H9 (cell line): ENCODE measurements around the gene WNT10A. TPM values are rescaled to one million over a fixed set of nuclear protein-coding genes. Genes with fewer than 3 reads are reported as not detected.

Source experiments
- DNase-seq: peaks from one replicate; pipeline ENCODE4 v3.0.0-alpha.2; 2017
- H2AFZ ChIP-seq: one replicate; pipeline ENCODE4 v1.6.1; 2013; ENCODE audit warnings: mild to moderate bottlenecking, low read length, control low read depth, moderate library complexity
- H2AK5ac ChIP-seq: 2 replicates; pipeline ENCODE4 v1.6.1; 2013; ENCODE audit warnings: low read length, control low read depth, mixed read lengths; ENCODE audit not compliant: insufficient read length
- H2BK120ac ChIP-seq: one replicate; pipeline ENCODE4 v1.6.1; 2013; ENCODE audit warnings: low read depth, mild to moderate bottlenecking, low read length, control low read depth, inconsistent platforms; ENCODE audit not compliant: poor library complexity, severe bottlenecking
- H2BK12ac ChIP-seq: 2 replicates; pipeline ENCODE4 v1.6.1; 2013; ENCODE audit warnings: low read length, control low read depth, mixed read lengths, low read depth; ENCODE audit not compliant: insufficient read length
- H2BK15ac ChIP-seq: 2 replicates; pipeline ENCODE4 v1.6.1; 2013; ENCODE audit warnings: low read depth, low read length, control low read depth
- H2BK20ac ChIP-seq: one replicate; pipeline ENCODE4 v1.6.1; 2013; ENCODE audit warnings: low read depth, mild to moderate bottlenecking, low read length, control low read depth, inconsistent platforms; ENCODE audit not compliant: poor library complexity, severe bottlenecking
- H2BK5ac ChIP-seq: 2 replicates; pipeline ENCODE4 v1.6.1; 2013; ENCODE audit warnings: low read length, control low read depth, mixed read lengths; ENCODE audit not compliant: insufficient read length
- H3K14ac ChIP-seq: 2 replicates; pipeline ENCODE4 v1.6.1; 2013; ENCODE audit warnings: low read length, control low read depth; ENCODE audit not compliant: insufficient read depth
- H3K18ac ChIP-seq: 2 replicates; pipeline ENCODE4 v1.6.1; 2013; ENCODE audit warnings: low read depth, mild to moderate bottlenecking, mixed read lengths, low read length, control low read depth; ENCODE audit not compliant: insufficient read length
- H3K23ac ChIP-seq: 2 replicates; pipeline ENCODE4 v1.6.1; 2013; ENCODE audit warnings: low read length, control low read depth, mixed read lengths, low read depth; ENCODE audit not compliant: insufficient read length
- H3K23me2 ChIP-seq: 2 replicates; pipeline ENCODE4 v1.6.1; 2013; ENCODE audit warnings: low read depth, mild to moderate bottlenecking, mixed read lengths, low read length, control low read depth; ENCODE audit not compliant: insufficient read length, poor library complexity, severe bottlenecking
- H3K27ac ChIP-seq: 2 replicates; pipeline ENCODE4 v1.5.1; 2013; ENCODE audit warnings: low read length, control low read depth, mixed read lengths, low read depth; ENCODE audit not compliant: insufficient read length
- H3K27me3 ChIP-seq: 2 replicates; pipeline ENCODE4 v1.6.1; 2013; ENCODE audit warnings: low read length, control low read depth, inconsistent platforms; ENCODE audit not compliant: insufficient read depth
- H3K4ac ChIP-seq: 2 replicates; pipeline ENCODE4 v1.6.1; 2013; ENCODE audit warnings: low read depth, mild to moderate bottlenecking, control low read depth, inconsistent platforms, low read length, moderate library complexity
- H3K4me1 ChIP-seq: 2 replicates; pipeline ENCODE4 v1.6.1; 2013; ENCODE audit warnings: low read length, control low read depth, inconsistent platforms; ENCODE audit not compliant: insufficient read depth
- H3K4me2 ChIP-seq: 2 replicates; pipeline ENCODE4 v1.6.1; 2013; ENCODE audit warnings: low read length, control low read depth, mixed read lengths; ENCODE audit not compliant: insufficient read length, insufficient read depth
- H3K56ac ChIP-seq: 2 replicates; pipeline ENCODE4 v1.6.1; 2013; ENCODE audit warnings: low read depth, mild to moderate bottlenecking, mixed read lengths, low read length, control low read depth; ENCODE audit not compliant: insufficient read length
- H3K79me1 ChIP-seq: 2 replicates; pipeline ENCODE4 v1.6.1; 2013; ENCODE audit warnings: low read depth, mild to moderate bottlenecking, moderate library complexity, low read length, control low read depth, inconsistent platforms; ENCODE audit not compliant: insufficient read depth, poor library complexity, severe bottlenecking
- H3K79me2 ChIP-seq: 2 replicates; pipeline ENCODE4 v1.6.1; 2013; ENCODE audit warnings: low read length, control low read depth, inconsistent platforms; ENCODE audit not compliant: insufficient read depth
- H3K9ac ChIP-seq: 2 replicates; pipeline ENCODE4 v1.6.1; 2013; ENCODE audit warnings: low read length, control low read depth, mixed read lengths; ENCODE audit not compliant: insufficient read length; ENCODE audit errors: extremely low read depth
- H3K9me3 ChIP-seq: one replicate; pipeline ENCODE4 v1.6.1; 2013; ENCODE audit warnings: low read depth, low read length, inconsistent platforms; ENCODE audit not compliant: control insufficient read depth
- H3T11ph ChIP-seq: one replicate; pipeline ENCODE4 v1.6.1; 2013; ENCODE audit warnings: mild to moderate bottlenecking, low read length, control low read depth, inconsistent platforms
- H4K20me1 ChIP-seq: one replicate; pipeline ENCODE4 v1.6.1; 2013; ENCODE audit not compliant: control insufficient read depth, insufficient read length, insufficient read depth
- H4K5ac ChIP-seq: 2 replicates; pipeline ENCODE4 v1.6.1; 2013; ENCODE audit warnings: low read depth, mild to moderate bottlenecking, mixed read lengths, low read length, control low read depth; ENCODE audit not compliant: insufficient read length
- H4K8ac ChIP-seq: replicated peaks from 2 replicates; pipeline ENCODE4 v1.6.1; 2013; ENCODE audit warnings: low read length, control low read depth, mixed read lengths, low read depth; ENCODE audit not compliant: insufficient read length
- H4K91ac ChIP-seq: 2 replicates; pipeline ENCODE4 v1.6.1; 2013; ENCODE audit warnings: low read depth, mild to moderate bottlenecking, moderate library complexity, mixed read lengths, low read length, control low read depth; ENCODE audit not compliant: insufficient read length
- H3K27ac Mint-ChIP-seq, 3 experiments: 2 replicates in 2 of 3; 3 replicates in 1 of 3; pipeline ENCODE4 v1.8.0; 2020 to 2021; ENCODE audit warnings: mixed read lengths in 3 of 3, mild to moderate bottlenecking in 1 of 3, moderate library complexity in 1 of 3
- H3K27me3 Mint-ChIP-seq: 2 replicates; pipeline ENCODE4 v1.8.0; 2021; ENCODE audit warnings: low read depth, mild to moderate bottlenecking, moderate library complexity, mixed read lengths
- H3K36me3 Mint-ChIP-seq, 3 experiments: 2 replicates in 2 of 3; 3 replicates in 1 of 3; pipeline ENCODE4 v1.8.0; 2020 to 2021; ENCODE audit warnings: low read depth in 3 of 3, mixed read lengths in 3 of 3; ENCODE audit not compliant: insufficient read depth in 1 of 3
- H3K4me1 Mint-ChIP-seq, 2 experiments: 2 replicates each; pipeline ENCODE4 v1.8.0; 2020; ENCODE audit warnings: mixed read lengths in 2 of 2
- H3K4me3 Mint-ChIP-seq, 2 experiments: 2 replicates in 1 of 2; 3 replicates in 1 of 2; pipeline ENCODE4 v1.8.0; 2020 to 2021; ENCODE audit warnings: mild to moderate bottlenecking in 2 of 2, mixed read lengths in 2 of 2, moderate library complexity in 1 of 2
- H3K9me3 Mint-ChIP-seq, 2 experiments: 2 replicates in 1 of 2; 3 replicates in 1 of 2; pipeline ENCODE4 v1.8.0; 2020; ENCODE audit warnings: mild to moderate bottlenecking in 2 of 2, mixed read lengths in 2 of 2, moderate library complexity in 1 of 2
- WGBS: extraction: QIAGEN DNeasy Blood & Tissue Kit; methylation state at CpG from one replicate; pipeline ENCODE4 v1.1.7; 2013; ENCODE audit warnings: missing lambda C conversion rate, low lambda C conversion rate, mixed read lengths; ENCODE audit not compliant: insufficient read length; ENCODE audit errors: extremely low coverage; 5-methylcytosine and 5-hydroxymethylcytosine counted together
- total RNA-seq: library from RNA; stranded (reverse); gene quantifications from 2 replicates; pipeline ENCODE4 v1.2.1, GENCODE V29; 2021
- TF ChIP-seq, protein P1 (sequence below): fragments of 200-600 bp; sonication (generic); conservative IDR thresholded peaks from 3 replicates; pipeline ENCODE4 v1.8.0; 2021; ENCODE audit warnings: antibody characterized with exemption, mild to moderate bottlenecking

WNT10A gene
- total RNA-seq, 1 experiment from 2014 or later = not detected

DNA sequence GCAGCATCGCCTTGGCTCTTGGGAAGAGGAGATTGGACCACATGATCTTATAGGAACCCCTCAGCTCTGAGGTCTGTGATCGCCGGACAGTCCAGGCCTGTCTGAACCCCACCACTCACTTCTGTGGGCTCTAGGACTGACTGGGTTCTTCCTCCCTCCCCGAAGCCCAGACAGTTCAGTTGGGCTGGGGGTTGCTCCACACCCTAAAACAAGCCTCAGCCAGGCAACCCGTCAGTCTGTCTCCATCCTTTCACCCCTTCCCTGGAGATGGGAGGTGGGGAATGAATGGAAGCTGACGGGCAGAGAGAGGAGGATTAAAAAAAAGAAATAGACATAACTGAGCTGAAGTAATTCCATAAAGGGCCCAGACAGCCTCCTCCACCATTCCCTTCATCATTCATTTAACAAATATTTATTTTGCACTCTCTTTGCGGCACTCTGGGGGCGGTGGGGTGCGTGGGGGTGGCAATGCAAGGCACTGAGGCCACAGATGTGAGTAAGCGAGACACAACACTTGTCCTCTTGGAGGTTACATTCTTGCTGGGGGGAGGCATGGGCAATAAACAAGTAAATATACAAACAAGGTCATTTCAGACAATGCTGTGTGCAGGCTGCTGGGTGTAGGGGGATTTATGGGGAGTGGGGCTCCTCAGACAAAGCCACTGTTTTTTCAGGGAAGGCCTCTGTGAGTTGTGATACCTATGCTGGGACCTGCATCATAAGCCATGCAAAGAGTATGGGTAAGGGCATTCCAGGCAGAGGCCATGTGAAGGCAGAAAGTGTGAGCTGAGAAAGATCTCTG, 12.9 kb downstream of the WNT10A start:
- Histone ChIP-seq H3K9ac (no peak overlapping the region), H2BK12ac (no peak overlapping the region), H2BK20ac (no peak overlapping the region), H3K56ac (no peak overlapping the region), H2BK120ac (no peak overlapping the region), H3T11ph (no peak overlapping the region), H2BK5ac (no peak overlapping the region), H3K27me3 (peaks cover 85% of the 10 kb centered on the region), H3K79me1 (no peaks in the 10 kb centered on the region), H3K18ac (no peak overlapping the region), H4K5ac (no peak overlapping the region), H3K9me3 (no peaks in the 10 kb centered on the region), H3K4ac (no peak overlapping the region), H3K79me2 (no peaks in the 10 kb centered on the region), H4K91ac (no peak overlapping the region), H2AK5ac (no peak overlapping the region), H3K4me1 (peaks cover 3% of the 10 kb centered on the region; the same call in 1 of the 2 replicates), H3K23ac (no peak overlapping the region), H3K23me2 (peaks cover 5% of the 10 kb centered on the region), H3K27ac (no peak overlapping the region), H4K20me1 (no peaks in the 10 kb centered on the region), H2BK15ac (no peak overlapping the region), H3K4me2 (peak overlapping the region; percentile 42), H3K14ac (no peak overlapping the region), H4K8ac (no peak overlapping the region), H2AFZ (no peak overlapping the region)
- H3K4me1 Mint-ChIP-seq = peaks cover 19 to 40% of the 10 kb centered on the region in 2 experiments
- no peaks in the 10 kb centered on the region; a peak in 1 of 7 replicates for H3K36me3 Mint-ChIP-seq
- TF ChIP-seq, protein P1, sequence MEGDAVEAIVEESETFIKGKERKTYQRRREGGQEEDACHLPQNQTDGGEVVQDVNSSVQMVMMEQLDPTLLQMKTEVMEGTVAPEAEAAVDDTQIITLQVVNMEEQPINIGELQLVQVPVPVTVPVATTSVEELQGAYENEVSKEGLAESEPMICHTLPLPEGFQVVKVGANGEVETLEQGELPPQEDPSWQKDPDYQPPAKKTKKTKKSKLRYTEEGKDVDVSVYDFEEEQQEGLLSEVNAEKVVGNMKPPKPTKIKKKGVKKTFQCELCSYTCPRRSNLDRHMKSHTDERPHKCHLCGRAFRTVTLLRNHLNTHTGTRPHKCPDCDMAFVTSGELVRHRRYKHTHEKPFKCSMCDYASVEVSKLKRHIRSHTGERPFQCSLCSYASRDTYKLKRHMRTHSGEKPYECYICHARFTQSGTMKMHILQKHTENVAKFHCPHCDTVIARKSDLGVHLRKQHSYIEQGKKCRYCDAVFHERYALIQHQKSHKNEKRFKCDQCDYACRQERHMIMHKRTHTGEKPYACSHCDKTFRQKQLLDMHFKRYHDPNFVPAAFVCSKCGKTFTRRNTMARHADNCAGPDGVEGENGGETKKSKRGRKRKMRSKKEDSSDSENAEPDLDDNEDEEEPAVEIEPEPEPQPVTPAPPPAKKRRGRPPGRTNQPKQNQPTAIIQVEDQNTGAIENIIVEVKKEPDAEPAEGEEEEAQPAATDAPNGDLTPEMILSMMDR = no peak
- peaks cover 0 to 2% of the 10 kb centered on the region in 2 experiments; a peak in 2 of 5 replicates for H3K9me3 Mint-ChIP-seq
- no peak for DNase-seq
- H3K4me3 Mint-ChIP-seq = peak overlapping the region; percentile 44 to 72
- WGBS = no CpG with 5 or more reads among the region's 10 CpGs
- peaks cover 98% of the 10 kb centered on the region for H3K27me3 Mint-ChIP-seq
- H3K27ac Mint-ChIP-seq = no peak overlapping the region
